Mesenchymal stem cell (in vitro differentiated cells and primary cell): ENCODE results near the gene FBXL13.

Experiments used
- DNase-seq: peaks from one replicate; pipeline ENCODE4 v3.0.0-alpha.2; 2013
- H2AFZ ChIP-seq: one replicate; pipeline ENCODE4 v1.6.1; 2013; ENCODE audit warnings: low read depth, mild to moderate bottlenecking, control low read depth, inconsistent platforms, low read length, moderate library complexity
- H2AK5ac ChIP-seq: 2 replicates; pipeline ENCODE4 v1.6.1; 2013; ENCODE audit warnings: low read length, moderate library complexity, mild to moderate bottlenecking, inconsistent platforms; ENCODE audit not compliant: severe bottlenecking
- H2BK120ac ChIP-seq: one replicate; pipeline ENCODE4 v1.6.1; 2013; ENCODE audit warnings: low read depth, mild to moderate bottlenecking, inconsistent platforms, low read length, moderate library complexity
- H2BK12ac ChIP-seq, 2 experiments: one replicate each; pipeline ENCODE4 v1.6.1; 2013; ENCODE audit warnings: inconsistent platforms in 2 of 2, low read length in 2 of 2, mild to moderate bottlenecking in 2 of 2, moderate library complexity in 2 of 2, control low read depth in 1 of 2
- H2BK15ac ChIP-seq: one replicate; pipeline ENCODE4 v1.6.1; 2013; ENCODE audit warnings: mild to moderate bottlenecking, low read depth, inconsistent platforms; ENCODE audit not compliant: poor library complexity, severe bottlenecking
- H2BK5ac ChIP-seq: 2 replicates; pipeline ENCODE4 v1.6.1; 2013; ENCODE audit warnings: low read depth, mild to moderate bottlenecking, low read length, control low read depth, inconsistent platforms; ENCODE audit not compliant: poor library complexity, severe bottlenecking
- H3K14ac ChIP-seq, 2 experiments: one replicate each; pipeline ENCODE4 v1.6.1; 2013; ENCODE audit warnings: inconsistent platforms in 2 of 2, low read length in 2 of 2, control low read depth in 1 of 2, mild to moderate bottlenecking in 1 of 2, moderate library complexity in 1 of 2
- H3K18ac ChIP-seq, 2 experiments: one replicate each; pipeline ENCODE4 v1.6.1; 2013; ENCODE audit warnings: inconsistent platforms in 2 of 2, low read length in 2 of 2, control low read depth in 1 of 2, low read depth in 1 of 2, mild to moderate bottlenecking in 1 of 2
- H3K23ac ChIP-seq, 2 experiments: one replicate each; pipeline ENCODE4 v1.6.1; 2013; ENCODE audit warnings: inconsistent platforms in 2 of 2, low read length in 2 of 2, mild to moderate bottlenecking in 2 of 2, moderate library complexity in 2 of 2, control low read depth in 1 of 2
- H3K27ac ChIP-seq: 2 replicates; pipeline ENCODE4 v1.5.1; 2013; ENCODE audit warnings: mild to moderate bottlenecking, moderate library complexity, low read length, control low read depth, inconsistent platforms; ENCODE audit not compliant: poor library complexity, severe bottlenecking
- H3K27me3 ChIP-seq, 2 experiments: 2 replicates each; pipeline versions ENCODE4 v1.6.1 to v1.7.0; 2013; ENCODE audit warnings: low read length in 2 of 2, mild to moderate bottlenecking in 2 of 2, moderate library complexity in 2 of 2, control low read depth in 1 of 2, inconsistent platforms in 1 of 2; ENCODE audit not compliant: control insufficient read depth in 1 of 2, insufficient read depth in 1 of 2
- H3K36me3 ChIP-seq, 2 experiments: 2 replicates each; pipeline versions ENCODE4 v1.6.1 to v1.7.0; 2013; ENCODE audit warnings: low read length in 2 of 2, control low read depth in 1 of 2, inconsistent platforms in 1 of 2, low read depth in 1 of 2, mild to moderate bottlenecking in 1 of 2; ENCODE audit not compliant: insufficient read depth in 2 of 2, control insufficient read depth in 1 of 2
- H3K4ac ChIP-seq, 2 experiments: one replicate each; pipeline ENCODE4 v1.6.1; 2013; ENCODE audit warnings: inconsistent platforms in 2 of 2, low read length in 2 of 2, mild to moderate bottlenecking in 2 of 2, moderate library complexity in 2 of 2, control low read depth in 1 of 2, low read depth in 1 of 2
- H3K4me1 ChIP-seq: 2 replicates; pipeline ENCODE4 v1.6.1; 2013; ENCODE audit warnings: low read depth, low read length, control low read depth; ENCODE audit not compliant: control insufficient read depth, insufficient read depth
- H3K4me2 ChIP-seq: 2 replicates; pipeline ENCODE4 v1.6.1; 2013; ENCODE audit warnings: low read length, mild to moderate bottlenecking, inconsistent platforms; ENCODE audit not compliant: poor library complexity, severe bottlenecking
- H3K4me3 ChIP-seq, 2 experiments: 2 replicates each; pipeline versions ENCODE4 v1.5.1 to v1.7.0; 2013; ENCODE audit warnings: low read length in 2 of 2, mild to moderate bottlenecking in 2 of 2, control low read depth in 1 of 2, low read depth in 1 of 2; ENCODE audit not compliant: insufficient read depth in 1 of 2
- H3K79me1 ChIP-seq: replicated peaks from 2 replicates; pipeline ENCODE4 v1.6.1; 2013; ENCODE audit warnings: mild to moderate bottlenecking, control low read depth, low read length, inconsistent platforms; ENCODE audit not compliant: poor library complexity, severe bottlenecking
- H3K9ac ChIP-seq: 2 replicates; pipeline ENCODE4 v1.7.0; 2013; ENCODE audit warnings: mild to moderate bottlenecking, low read length, moderate library complexity
- H3K9me3 ChIP-seq: 2 replicates; pipeline ENCODE4 v1.7.0; 2013; ENCODE audit warnings: mild to moderate bottlenecking, low read length; ENCODE audit not compliant: control insufficient read depth
- H4K8ac ChIP-seq: one replicate; pipeline ENCODE4 v1.6.1; 2013; ENCODE audit warnings: inconsistent platforms, mild to moderate bottlenecking, low read length, moderate library complexity
- H4K91ac ChIP-seq: one replicate; pipeline ENCODE4 v1.6.1; 2013; ENCODE audit warnings: mild to moderate bottlenecking, low read length, inconsistent platforms
- WGBS: methylation state at CpG from one replicate; pipeline ENCODE4 v1.1.7; 2013; ENCODE audit warnings: mixed read lengths; 5-methylcytosine and 5-hydroxymethylcytosine counted together

FBXL13 gene

GRCh38 chr7:102891693-102892261, 182.8 kb downstream of the FBXL13 start:
- peak overlapping the region; percentile 44 for H3K27ac ChIP-seq
- H3K14ac ChIP-seq = no peak overlapping the region
- no peak overlapping the region for H2BK5ac ChIP-seq
- no peak overlapping the region for H4K8ac ChIP-seq
- no peak overlapping the region for H2AFZ ChIP-seq
- no peak overlapping the region for H3K4me3 ChIP-seq
- no peak overlapping the region for H2BK120ac ChIP-seq
- H2BK15ac ChIP-seq = no peak overlapping the region
- no peak overlapping the region for H2AK5ac ChIP-seq
- peaks cover 2% of the 10 kb centered on the region for H3K4me1 ChIP-seq
- no peak overlapping the region for H3K4ac ChIP-seq
- no peaks in the 10 kb centered on the region for H3K36me3 ChIP-seq
- H3K9me3 ChIP-seq = no peaks in the 10 kb centered on the region
- H3K23ac ChIP-seq = no peak overlapping the region
- no peak overlapping the region for H4K91ac ChIP-seq
- DNase-seq = peak; percentile 79
- H3K18ac ChIP-seq = no peak overlapping the region
- no peak overlapping the region for H2BK12ac ChIP-seq
- peak overlapping the region; percentile 3 for H3K9ac ChIP-seq
- H3K79me1 ChIP-seq = peaks cover 1% of the 10 kb centered on the region
- no peak overlapping the region for H3K4me2 ChIP-seq
- no peaks in the 10 kb centered on the region for H3K27me3 ChIP-seq
- 0% methylated on average over 1 of the region's 1 CpG for WGBS

- 78% methylated on average over 5 of the region's 5 CpGs for WGBS
- H3K18ac ChIP-seq = peak overlapping the region in 1 of 2 experiments; percentile 16
Measured at GRCh38 chr7:102890971-102891692, 183.5 kb downstream of the FBXL13 start.

GRCh38 chr7:102890292-102890970, 184.2 kb downstream of the FBXL13 start:
- no peaks in the 10 kb centered on the region for H3K36me3 ChIP-seq
- no peak overlapping the region for H3K4me3 ChIP-seq
- H3K18ac ChIP-seq = peak overlapping the region; percentile 1 to 72
- no peak overlapping the region for H3K4ac ChIP-seq
- peaks cover 2% of the 10 kb centered on the region for H3K4me1 ChIP-seq
- no peak overlapping the region for H2AFZ ChIP-seq
- no peak overlapping the region for H4K8ac ChIP-seq
- H3K79me1 ChIP-seq = peaks cover 1% of the 10 kb centered on the region
- H3K27me3 ChIP-seq = no peaks in the 10 kb centered on the region
- peak overlapping the region; percentile 11 for H2AK5ac ChIP-seq
- H3K27ac ChIP-seq = peak overlapping the region; percentile 60
- no peak overlapping the region for H3K4me2 ChIP-seq
- H3K9ac ChIP-seq = peak overlapping the region; percentile 0
- H2BK15ac ChIP-seq = no peak overlapping the region
- WGBS = 74% methylated on average over 2 of the region's 2 CpGs
- no peaks in the 10 kb centered on the region for H3K9me3 ChIP-seq
- no peak overlapping the region for H3K23ac ChIP-seq
- no peak overlapping the region for H2BK5ac ChIP-seq
- H3K14ac ChIP-seq = no peak overlapping the region
- H4K91ac ChIP-seq = no peak overlapping the region
- H2BK120ac ChIP-seq = no peak overlapping the region
- peak; percentile 68 for DNase-seq
- peak overlapping the region in 1 of 2 experiments; percentile 37 for H2BK12ac ChIP-seq

More at GRCh38 chr7:102890971-102891692, 183.5 kb downstream of the FBXL13 start:
- Histone ChIP-seq H3K9me3 (no peaks in the 10 kb centered on the region), H3K4ac (no peak overlapping the region), H2AK5ac (peak overlapping the region; percentile 96), H2BK15ac (no peak overlapping the region), H2BK120ac (no peak overlapping the region), H4K91ac (no peak overlapping the region), H3K4me1 (peaks cover 2% of the 10 kb centered on the region), H3K4me3 (no peak overlapping the region), H3K9ac (no peak overlapping the region), H4K8ac (no peak overlapping the region), H3K79me1 (peaks cover 1% of the 10 kb centered on the region), H3K23ac (no peak overlapping the region), H3K27ac (peak overlapping the region; percentile 60), H3K27me3 (no peaks in the 10 kb centered on the region), H3K36me3 (no peaks in the 10 kb centered on the region), H2BK5ac (no peak overlapping the region), H3K4me2 (no peak overlapping the region), H3K14ac (no peak overlapping the region), H2BK12ac (peak overlapping the region in 1 of 2 experiments; percentile 71), H2AFZ (no peak overlapping the region)
- no peak for DNase-seq

- no peaks in the 10 kb centered on the region for H3K36me3 ChIP-seq
- no peak overlapping the region for H2BK15ac ChIP-seq
- H3K14ac ChIP-seq = no peak overlapping the region
- H3K27me3 ChIP-seq = no peaks in the 10 kb centered on the region
- H3K23ac ChIP-seq = no peak overlapping the region
- H3K9me3 ChIP-seq = no peaks in the 10 kb centered on the region
- no peak overlapping the region for H2BK5ac ChIP-seq
- no peak overlapping the region for H3K4me2 ChIP-seq
- no peak overlapping the region for H2BK120ac ChIP-seq
- peaks cover 1% of the 10 kb centered on the region for H3K79me1 ChIP-seq
- no peak for DNase-seq
- H3K4me3 ChIP-seq = no peak overlapping the region
- no peak overlapping the region for H3K4ac ChIP-seq
- no peak overlapping the region for H4K8ac ChIP-seq
- H3K4me1 ChIP-seq = peaks cover 2% of the 10 kb centered on the region
- no peak overlapping the region for H2AFZ ChIP-seq
- H3K27ac ChIP-seq = no peak overlapping the region
- H2AK5ac ChIP-seq = peak overlapping the region; percentile 72
- H2BK12ac ChIP-seq = no peak overlapping the region
- no peak overlapping the region for H4K91ac ChIP-seq
- peak overlapping the region; percentile 0 for H3K9ac ChIP-seq
- H3K18ac ChIP-seq = no peak overlapping the region
- 91% methylated on average over 2 of the region's 2 CpGs for WGBS
Measured at GRCh38 chr7:102889851-102890250, 184.7 kb downstream of the FBXL13 start.
